HG02798 (cell line): ENCODE measurements around the gene DNAH11.

ENCODE experiments used
- ATAC-seq: cut with Tn5 transposase; IDR thresholded peaks from one replicate; pipeline ENCODE4 v1.9.1; 2021; ENCODE audit warnings: mild to moderate bottlenecking; ENCODE audit not compliant: unreplicated experiment, poor library complexity

DNAH11 gene

GRCh38 chr7:21946222-21946709 is 403.4 kb downstream of the DNAH11 start:
- no peak for ATAC-seq

DNA sequence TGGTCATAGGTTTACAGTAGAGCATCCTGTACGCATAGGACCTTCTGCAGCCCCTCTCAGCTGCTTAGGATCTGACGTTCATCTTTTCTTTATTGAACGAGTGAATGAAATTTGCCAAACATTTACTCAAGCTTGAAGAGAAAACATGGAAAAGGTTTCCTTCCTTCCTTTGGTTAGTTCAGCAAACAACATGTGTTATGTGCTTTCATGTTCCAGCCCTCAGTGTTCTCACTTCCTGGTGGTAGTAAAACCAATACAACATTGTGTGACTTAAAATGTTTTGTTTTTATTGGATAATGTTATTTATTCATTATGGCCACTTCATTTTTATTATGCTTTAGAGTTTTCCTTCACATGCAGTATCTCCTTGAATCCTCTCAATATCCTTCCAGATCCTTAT is 404.2 kb downstream of the DNAH11 start:
- ATAC-seq: no peak

DNA sequence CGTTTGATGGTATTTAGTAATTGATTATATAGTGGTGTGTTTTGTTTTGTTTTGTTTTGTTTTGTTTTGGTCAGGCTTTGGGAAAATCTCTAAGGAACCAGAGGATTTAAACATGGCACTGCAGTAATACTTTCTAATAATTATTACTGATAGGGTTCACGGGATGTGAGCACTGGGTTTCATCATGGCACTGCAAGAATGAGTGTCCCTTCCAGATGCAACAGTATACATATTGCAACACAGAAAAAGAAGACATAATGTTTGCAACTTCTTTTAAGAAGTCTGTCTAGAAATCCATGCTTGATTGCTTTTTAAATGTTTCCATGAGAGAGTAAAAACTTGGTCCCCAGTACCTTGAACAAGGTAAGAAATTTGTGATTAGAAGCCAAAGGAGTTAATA is 405.1 kb downstream of the DNAH11 start:
- ATAC-seq: no peak

- ATAC-seq: no peak
Observed at GRCh38 chr7:21948364-21948763, 405.5 kb downstream of the DNAH11 start.

DNA sequence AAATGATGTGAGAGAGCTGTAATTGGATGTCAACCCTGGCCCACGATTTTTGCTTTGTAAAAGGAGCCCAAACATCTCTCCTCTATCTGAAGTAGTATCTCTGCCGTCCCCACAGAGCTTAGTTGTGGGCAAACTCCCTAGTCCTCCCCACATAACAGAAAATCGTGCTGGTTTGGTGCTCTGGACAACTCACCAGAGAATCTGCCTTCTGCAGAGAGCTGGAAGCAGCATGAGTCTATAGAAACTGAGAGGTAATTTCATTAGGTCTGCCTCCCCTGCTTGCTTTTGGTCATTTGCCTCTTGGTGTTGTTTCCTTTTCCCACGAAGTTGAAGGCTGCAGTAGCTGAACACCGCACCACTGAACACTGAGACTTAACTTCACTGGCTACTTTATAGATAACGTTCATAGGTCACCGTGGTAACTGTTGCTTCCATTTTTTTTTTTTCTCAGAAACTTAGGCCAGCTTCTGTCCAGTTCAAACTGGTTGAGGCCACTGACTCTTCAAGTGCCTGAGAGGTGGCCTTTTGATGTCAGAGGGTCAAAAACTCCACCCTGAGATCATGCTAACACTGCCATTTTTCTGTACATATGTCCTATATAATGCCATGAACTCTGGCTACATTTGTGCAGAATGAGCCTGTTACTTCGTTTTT is 406.2 kb downstream of the DNAH11 start:
- no peak for ATAC-seq
